HG02840 (cell line): ENCODE measurements around the gene PTTG1IP2.
"Not testable (repeated sequence)": the region's sequence is repeated elsewhere in the genome, so short reads cannot be mapped to it uniquely, and the experiment has no call there.

Experiments used
- ATAC-seq: cut with Tn5 transposase; IDR thresholded peaks from one replicate; pipeline ENCODE4 v1.9.1; 2021; ENCODE audit warnings: mild to moderate bottlenecking, moderate library complexity, moderate number of reproducible peaks; ENCODE audit not compliant: unreplicated experiment, low FRiP score

PTTG1IP2 gene

DNA sequence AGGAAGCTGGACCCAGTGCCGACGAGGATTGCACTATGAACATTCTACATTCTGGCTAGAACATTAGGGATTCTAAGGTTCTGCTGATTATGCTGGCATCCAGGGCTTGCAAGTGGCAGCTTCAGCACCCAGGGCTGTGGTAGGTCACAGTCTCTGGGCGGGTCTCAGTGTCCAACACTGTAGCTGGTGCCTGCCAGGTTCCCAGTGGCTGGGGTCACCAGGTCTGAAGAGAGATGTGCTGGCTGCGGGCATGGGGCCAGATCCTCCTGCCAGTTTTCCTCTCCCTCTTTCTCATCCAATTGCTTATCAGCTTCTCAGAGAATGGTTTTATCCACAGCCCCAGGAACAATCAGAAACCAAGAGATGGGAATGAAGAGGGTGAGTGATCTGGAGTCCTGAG, at the start of gene PTTG1IP2:
Gene PTTG1IP2 (plus strand): TSS at position 86 of the 400 bp plus-strand sequence. CDS start 148 bp downstream, at position 234.
- ATAC-seq: no peak

GRCh38 chr7:90421651-90422050, 47.8 kb upstream of the PTTG1IP2 start:
- ATAC-seq: no peak

DNA sequence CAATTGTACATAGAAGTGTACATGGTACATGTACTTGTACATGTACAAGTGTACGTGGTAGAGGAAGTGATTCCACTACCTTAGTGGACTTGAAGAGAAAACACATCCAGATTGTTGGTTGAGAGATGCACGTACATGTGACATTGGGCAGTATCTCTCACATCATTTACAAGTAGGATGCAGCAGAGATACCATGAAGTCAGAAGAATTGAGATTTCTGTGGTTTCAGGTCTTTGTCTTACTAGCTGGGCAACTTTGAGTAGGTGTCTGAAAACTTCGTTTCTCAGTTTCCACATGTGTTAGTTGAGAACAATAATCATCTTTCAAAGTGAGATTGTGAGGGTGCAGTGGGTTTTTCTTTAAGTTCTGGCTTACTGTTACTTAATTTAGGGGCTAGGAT, 44.7 kb upstream of the PTTG1IP2 start:
- peak; percentile 68 for ATAC-seq

DNA sequence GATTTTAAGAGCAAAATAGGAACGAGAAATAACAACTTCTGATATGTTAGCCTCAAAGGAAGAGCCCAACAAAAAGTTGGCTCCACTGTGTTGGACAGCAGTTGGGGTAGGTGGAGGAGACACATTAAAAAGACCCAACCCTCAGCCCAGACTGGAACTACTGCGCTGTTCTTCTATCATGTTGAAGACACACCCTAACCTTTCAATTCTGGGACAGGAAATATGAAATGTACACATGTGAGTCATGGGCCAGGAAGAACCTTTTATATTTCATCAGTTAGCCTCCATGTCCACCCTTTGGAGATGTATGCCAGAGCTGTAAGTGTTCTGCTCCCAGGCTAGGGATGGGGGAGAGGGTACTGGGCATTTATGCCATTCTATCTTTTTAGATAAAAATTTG, 44.1 kb upstream of the PTTG1IP2 start:
- no peak for ATAC-seq

- ATAC-seq: no peak
These were observed 38.6 kb upstream of the PTTG1IP2 start for GRCh38 chr7:90430614-90431460.

DNA sequence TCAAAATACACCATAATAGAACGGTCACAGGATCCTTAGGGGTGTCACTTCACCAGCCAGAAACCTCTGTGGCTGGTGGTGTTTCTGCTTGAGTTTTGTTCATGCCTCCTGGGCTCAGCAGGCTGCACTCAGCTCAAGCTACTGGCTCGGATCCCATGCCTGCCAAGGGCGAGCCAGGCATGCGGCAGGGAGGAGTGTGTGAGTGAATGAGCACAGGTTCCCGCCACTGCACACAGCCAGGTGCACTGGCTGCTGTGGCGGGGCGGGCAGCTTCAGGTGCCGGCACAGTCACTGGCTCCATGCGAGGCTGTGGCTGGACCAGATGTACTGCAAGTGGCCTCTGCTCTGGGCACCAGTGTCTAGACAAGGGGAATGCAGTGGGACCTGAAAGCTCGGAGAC, 36.7 kb upstream of the PTTG1IP2 start:
- no peak for ATAC-seq

DNA sequence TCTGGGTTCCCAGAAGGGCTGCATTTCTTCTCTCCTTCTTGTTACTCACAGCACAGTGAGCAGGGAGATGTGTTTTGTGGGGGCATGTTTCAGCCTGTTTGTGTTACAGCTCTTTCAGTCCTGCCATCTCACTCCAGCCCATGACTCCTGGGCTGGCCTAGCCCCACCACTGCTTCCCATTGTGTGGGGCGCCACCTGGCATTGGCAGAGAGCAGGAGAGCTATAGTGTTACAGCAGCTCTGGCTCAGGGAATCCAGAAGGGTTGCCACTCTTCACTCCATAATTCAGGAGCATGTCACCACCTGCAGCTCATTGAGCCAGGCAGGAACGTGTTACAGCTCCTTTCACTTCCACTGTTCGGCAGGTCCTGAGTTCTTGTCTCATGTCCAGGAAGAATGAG, 36.2 kb upstream of the PTTG1IP2 start:
- no peak for ATAC-seq

DNA sequence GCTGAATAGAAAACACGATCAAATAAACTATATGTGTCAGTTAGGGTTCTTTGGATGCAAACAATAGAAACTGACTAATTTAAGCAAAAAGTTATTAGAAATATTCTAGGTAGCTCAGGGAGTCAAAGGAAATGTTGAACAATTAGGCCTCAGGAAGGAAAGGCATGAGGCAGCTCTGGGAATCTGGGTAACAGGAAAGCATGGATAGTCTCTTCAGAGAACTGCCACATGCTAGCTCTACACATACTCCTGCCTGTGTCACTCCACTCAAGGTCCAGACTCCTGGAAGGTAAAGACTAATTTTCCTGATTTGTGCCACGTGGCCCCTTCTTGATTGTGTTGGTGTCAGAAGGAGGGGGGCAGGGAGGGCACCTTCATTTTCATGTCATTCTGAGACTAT, 23.8 kb upstream of the PTTG1IP2 start:
- ATAC-seq: no peak

DNA sequence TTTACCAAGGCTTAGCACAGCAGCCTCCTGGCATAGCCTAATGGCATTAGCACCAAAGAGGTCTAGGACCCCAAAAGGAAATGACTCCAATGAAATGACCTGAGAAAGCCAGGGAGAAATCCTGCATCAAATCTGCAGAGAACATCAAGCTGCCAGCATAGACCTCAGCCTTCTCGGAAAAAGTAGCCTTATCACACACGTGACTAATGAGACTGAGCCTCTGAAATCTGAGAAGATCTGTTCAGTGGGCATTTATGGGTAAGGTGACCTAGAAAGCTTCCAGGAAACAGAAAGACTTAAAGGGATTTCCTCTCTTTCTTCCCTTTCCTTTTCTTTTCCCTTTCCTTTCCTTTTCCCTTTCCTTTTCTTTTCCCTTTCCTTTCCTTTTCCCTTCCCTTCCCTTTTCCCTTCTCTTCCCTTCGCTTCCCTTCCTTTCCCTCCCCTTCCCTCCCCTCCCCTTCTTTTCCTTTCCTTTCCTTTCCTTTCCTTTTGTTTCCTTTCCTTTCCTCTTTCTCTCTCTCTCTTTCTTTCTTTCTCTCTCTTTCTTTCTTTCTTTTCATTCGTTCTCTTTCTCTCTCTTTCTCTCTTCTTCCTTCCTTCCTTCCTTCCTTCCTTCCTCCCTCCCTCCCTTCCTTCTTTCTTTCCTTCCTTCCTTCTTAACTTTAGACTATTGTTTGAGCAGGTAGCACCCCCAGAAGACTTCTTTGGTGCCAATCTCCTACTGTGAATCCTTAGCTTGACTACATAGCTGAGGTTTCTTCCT, 23.1 kb upstream of the PTTG1IP2 start:
- ATAC-seq: no peak

GRCh38 chr7:90453259-90453891, 16.1 kb upstream of the PTTG1IP2 start:
- no peak for ATAC-seq

- no peak for ATAC-seq
These were observed 15.5 kb upstream of the PTTG1IP2 start for GRCh38 chr7:90453931-90454330.

DNA sequence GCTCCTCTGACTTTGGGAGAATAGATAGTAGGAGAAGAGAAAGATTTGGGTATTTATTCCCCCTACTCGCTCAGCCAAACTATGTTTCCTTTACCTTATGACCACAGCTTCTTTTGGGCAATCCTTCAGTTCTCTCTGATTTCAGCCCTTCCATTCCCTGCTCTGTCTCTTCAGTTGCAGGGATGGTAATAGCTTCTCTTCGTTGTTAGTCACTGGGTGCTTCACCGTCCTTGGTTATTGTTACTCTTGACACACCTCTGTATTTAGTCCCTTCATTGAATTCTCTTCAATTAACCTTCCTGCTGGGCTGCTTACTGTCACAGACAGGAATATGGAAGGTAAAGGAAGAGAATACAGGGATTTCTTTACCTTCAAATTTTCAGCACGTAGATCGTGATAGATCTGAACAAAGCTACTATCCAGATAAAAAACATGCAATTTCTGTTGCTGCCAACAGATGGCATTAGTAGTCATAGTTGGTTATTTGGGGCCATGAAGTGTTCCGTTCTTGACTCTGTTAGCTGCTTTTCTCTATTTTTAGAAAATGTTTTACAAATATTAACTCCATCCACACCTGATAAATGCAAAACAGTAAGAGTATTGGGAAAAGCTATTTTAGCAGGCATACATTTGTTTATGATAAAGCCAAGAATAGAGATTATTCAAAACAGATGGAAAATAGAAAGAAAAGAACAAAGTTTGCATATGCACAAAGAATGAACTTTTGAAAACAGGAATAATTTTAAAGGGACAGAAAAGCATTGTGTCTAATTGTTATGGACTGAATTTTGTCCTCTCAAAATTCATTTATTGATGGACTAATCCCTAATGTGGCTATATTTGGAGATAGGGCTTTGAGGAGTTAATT, 14.0 kb upstream of the PTTG1IP2 start:
- ATAC-seq: peak; percentile 84

- no peak for ATAC-seq
These were observed 11.3 kb upstream of the PTTG1IP2 start for GRCh38 chr7:90458104-90458503.

DNA sequence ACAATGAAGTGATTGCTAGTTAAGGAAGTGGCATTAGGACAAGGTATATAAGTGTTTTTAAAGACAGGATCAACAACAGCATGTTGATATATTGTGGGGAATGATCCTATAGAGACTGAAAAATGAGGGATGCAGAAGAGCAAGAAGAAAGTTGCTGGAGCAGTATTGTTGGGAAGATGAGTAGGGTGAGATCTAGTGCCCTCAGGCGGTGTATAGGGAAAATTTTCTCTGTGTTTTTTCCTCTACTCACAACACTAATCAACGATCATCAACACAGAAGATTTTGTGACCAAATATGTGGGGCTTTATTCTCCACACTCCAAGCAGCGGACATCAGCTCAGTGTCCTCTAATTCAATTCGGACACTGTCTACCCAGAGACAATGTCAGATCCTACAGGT, 9.6 kb upstream of the PTTG1IP2 start:
- no peak for ATAC-seq

- ATAC-seq: no peak
These were observed 8.2 kb upstream of the PTTG1IP2 start for GRCh38 chr7:90461219-90461618.

DNA sequence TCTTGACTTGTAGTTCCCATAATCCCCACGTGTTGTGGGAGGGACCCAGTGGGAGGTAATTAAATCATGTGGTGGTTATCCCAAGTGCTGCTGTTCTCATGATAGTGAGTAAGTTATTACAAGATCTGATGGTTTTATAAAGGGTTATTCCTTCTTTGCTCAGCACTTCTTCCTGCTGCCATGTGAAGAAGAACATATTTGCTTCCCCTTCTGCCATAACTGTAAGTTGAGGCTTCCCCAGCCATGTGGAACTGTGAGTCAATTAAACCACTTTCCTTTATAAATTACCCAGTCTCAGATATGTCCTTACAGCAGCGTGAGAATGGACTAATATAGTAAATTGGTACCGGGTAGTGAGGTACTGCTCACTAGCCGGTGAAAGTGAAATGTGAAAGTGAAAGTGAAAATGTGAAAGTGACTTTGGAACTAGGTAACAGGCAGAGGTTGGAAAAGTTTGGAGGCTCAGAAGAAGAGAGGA, 6.2 kb upstream of the PTTG1IP2 start:
- ATAC-seq: not testable (repeated sequence)

DNA sequence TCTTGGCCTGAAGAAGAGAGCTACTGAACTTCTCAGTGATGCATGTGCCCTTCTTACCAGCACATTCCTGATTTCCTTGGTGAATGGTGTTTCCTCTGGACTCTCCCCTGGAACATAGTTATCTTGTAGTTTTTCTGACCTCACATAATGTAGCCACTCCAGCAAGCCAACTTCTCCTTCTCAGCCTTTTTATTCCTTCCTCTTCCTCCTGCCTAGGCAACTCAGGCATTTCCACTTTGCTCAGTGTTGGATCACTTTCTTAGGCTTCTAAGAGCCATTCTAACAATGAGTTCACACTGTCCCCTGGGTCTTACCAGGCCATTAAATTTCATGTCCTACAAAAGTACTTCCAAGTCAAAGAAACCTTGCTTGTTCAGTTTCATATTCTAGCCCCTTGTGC, 3.6 kb upstream of the PTTG1IP2 start:
- no peak for ATAC-seq

GRCh38 chr7:90472805-90473540, 3.5 kb downstream of the PTTG1IP2 start:
- no peak for ATAC-seq

DNA sequence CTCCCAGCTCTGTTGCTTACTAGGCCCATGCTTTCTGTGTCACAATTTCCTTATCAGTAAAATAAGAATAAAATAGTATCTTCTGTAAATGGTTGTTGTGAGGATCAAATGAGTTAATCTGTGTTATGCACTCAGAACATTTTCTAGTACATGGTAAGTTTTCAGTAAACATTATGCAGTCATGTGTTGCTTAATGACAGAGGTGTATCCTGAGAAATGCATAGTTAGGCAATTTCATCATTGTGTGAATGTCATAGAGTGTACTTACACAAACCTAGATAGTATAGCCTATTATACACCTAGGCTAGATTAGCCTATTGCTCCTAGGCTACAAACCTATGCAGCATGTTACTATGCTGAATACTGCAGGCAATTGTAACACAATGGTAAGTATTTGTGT, 4.4 kb downstream of the PTTG1IP2 start:
- ATAC-seq: no peak
